Superior temporal gyrus (tissue), 1 donor: ENCODE results near the gene SIL1.
"Not testable (repeated sequence)": the region's sequence is repeated elsewhere in the genome, so short reads cannot be mapped to it uniquely, and the experiment has no call there.

Experiments used
- DNase-seq: peaks from one replicate; pipeline ENCODE4 v3.0.0-alpha.2; 2016; ENCODE audit errors: extremely low spot score

Gene SIL1

DNA sequence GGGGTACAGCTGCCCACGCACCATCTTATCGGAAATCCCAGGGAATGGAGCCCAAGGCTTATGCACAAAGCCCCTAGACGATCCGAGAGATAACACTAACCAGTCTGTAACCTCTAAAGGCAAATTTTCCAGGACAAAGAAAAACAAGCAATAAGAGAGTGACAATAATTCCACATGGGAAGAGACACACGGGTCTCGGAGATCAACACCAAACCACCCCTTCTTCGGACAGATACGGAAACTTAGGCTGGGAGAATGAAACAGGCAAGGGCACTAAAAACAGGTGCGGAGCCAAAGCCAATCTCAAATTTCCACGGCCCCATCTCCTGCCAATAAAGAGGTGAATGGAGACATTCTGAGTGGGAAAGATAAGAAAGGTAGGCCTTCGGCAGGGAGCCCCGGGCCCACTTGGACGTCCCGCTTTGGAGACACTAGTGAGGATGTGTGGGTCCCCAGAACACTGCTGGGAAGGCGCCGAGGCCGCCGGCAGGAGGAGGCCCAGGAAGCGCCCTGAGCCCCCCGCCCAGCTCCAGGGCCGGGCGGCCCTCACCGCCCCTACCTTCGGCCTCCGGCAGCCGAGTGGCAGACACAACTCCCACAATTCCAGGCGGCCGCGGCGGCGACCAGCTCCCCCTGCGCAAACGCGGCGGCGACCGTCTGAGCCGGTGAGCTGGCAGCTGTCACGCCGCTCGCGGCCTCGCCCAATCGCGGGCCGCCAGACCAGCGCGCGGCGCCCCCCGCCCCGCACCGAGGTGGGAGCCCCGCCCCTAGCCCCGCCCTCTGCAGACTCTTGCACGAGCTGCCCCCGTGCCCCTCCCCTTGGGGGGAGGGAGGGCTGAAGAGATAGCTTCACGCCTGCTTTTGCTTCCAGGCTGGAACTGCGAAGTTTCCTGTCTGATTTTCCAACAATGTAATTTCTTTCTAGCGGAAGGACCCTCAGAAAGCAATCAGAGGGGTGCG is at the start of gene SIL1:
SIL1 (minus strand) TSS at position 659 of the 960 bp plus-strand sequence. CDS start 70,525 bp downstream, outside the sequence.
- peak; percentile 89 for DNase-seq

DNA sequence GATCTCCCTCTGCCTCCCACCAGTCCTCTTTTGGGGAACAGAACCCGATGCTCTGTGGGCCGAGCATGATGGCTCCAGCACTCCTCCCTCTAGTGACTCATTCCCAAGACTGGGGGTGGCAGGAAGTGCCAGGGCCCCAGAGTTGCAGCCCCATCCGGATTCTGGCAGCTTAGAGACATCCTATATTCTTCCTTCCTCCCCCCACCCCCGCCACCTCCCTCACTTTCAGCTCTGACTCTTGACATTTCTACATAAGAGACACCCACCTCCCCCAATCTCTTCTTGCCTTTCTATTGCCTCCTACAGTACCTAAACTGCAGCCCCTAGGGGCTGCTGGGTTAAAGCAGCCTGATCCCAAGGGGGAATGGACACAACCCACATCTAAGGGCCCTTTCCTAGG is 48.2 kb upstream of the SIL1 start:
- DNase-seq: no peak

DNA sequence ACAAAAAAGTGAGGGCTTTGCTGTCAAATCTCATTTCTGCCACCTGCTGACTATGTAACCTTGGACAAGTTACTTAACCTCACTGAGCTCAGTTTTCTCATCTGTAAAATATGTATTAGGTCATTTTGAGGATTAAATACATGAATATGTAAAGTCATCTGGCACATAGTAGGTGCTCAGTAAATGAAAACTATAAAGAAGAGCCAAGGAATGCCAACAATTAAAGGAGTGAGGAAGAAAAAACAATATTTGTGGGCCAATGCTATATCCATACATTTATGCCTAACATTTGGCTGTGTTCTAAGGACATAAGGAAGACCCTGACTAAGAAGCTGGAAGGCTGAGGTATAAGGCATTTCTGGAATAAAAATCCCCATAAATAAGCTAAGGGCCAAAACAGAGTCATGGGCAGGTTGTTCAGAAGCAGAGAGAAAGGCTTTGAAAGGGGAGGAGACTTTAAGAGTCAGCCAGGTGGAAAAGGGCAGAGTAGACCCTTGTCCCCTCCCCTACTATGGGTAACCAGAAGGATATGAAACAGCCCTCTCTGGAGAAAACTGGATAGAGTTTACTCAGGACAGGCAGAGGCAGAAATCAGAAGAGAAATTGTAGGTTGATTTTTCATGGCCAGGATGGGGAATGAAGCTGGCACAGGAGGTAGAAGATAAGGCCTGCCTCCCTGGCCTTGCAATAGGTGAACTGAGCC is 47.6 kb upstream of the SIL1 start:
- DNase-seq: no peak

DNA sequence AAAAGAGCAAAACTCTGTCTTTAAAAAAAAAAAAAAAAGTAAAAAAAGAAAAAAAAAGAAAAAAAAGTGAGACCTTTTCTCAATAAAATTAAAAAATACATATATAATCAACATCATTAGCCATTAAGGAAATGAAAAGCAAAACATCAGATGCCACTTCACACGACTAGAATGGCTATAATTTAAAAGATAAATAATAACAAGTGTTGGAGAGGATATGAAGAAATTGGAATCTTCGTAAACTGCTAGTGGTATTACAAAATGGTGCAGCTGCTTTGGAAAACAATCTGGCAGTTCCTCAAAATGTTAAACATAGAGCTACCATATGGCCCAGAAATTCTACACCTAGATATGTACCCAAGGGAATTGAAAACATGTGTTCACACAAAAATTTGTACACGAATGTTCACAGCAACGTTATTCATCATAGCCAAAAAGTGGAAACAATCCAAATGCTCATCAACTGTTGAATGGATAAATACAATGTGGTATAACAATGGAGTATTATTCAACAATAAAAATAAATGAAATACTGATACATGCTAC is 45.3 kb upstream of the SIL1 start:
- no peak for DNase-seq

DNA sequence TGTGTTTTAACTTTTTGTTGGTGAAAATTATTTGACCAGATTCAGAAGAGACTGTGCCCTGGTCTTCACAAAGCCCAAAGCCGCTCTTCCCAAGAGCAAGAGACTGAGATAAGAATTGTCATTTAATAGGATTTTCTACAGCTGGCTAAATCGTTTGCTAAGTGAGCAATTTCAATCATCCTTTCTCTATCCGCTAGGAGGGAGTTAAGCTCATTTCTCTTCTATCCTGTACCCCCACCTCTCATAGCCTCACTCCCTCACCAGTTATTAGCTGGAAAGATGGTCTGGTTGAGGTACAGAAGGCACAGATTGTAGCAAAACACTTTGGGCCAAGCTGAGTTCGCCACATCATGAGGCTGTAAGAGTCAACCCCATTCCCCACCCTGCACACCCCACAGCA is 43.0 kb upstream of the SIL1 start:
- DNase-seq: no peak

DNA sequence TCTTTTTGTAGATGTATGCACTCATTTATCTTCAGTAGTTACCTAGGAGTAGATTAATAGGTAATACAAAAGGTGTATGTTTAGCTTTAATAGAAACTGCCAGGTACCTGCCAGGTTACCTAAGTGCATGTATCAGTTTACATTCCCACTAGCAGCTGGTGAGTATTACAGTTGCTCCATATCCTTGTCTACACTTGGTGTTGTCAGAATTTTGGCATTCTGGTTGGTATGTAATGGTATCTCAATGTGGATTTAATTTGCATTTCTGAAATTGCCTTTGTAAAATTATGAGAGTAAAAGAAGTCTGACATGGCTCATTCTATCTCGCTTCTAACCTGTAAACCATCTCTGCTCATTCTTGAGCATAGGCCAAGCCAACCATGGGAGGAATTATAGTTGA is 38.3 kb upstream of the SIL1 start:
- no peak for DNase-seq

DNA sequence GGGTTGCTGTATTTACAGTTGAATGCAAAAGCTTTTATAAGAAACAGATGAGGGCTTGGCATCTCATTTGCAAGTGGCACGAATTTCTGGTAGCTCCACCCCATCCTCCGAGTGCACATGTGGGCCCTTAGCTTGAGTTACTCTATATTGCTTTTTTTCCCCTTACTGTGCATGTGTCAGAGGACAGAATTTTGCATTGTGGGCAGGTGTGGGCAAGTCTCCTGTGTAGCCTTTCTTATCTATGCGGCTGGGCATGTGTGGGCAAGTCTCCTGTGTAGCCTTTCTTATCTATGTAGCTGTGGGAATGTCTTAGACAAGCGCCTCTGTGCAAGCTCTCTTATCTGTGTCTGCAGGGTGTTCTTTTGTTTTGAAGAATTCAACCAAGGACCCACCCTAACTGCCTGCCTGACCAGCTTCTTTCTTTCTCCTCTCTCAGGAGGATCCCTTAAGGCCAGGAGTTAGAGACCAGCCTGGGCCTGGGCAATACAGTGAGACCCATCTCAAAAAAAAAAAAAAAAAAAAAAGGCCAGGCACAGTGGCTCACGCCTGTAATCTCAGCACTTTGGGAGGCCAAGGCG is 34.1 kb upstream of the SIL1 start:
- DNase-seq: no peak

DNA sequence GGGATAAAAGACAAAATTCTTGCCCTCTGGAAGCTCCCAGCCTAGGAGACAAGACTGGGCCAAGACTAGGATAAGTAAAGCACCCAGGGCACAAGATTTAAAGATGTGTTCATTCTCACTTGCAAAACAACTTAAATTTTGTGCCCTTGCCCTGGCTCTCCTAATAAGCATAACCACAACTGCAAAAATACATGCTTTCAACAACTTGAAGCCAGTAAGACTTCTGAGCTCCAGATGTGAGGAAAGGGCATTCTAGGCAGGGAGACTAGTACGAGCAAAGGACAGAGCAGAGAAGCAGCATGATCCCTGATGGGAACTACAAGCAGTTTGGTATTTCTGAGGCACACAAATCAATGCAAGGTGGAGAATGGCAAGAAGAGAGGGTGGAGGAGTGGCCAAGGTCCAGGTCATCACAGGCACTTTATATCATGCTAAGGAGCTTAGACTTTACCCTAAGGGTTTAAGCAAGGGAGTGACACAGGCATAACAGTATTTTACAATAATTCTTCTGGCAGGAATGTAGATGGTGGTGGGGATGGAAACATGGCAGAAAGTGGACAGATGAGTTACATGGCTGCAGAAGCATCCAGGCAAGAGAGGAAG is 30.1 kb upstream of the SIL1 start:
- DNase-seq: no peak

DNA sequence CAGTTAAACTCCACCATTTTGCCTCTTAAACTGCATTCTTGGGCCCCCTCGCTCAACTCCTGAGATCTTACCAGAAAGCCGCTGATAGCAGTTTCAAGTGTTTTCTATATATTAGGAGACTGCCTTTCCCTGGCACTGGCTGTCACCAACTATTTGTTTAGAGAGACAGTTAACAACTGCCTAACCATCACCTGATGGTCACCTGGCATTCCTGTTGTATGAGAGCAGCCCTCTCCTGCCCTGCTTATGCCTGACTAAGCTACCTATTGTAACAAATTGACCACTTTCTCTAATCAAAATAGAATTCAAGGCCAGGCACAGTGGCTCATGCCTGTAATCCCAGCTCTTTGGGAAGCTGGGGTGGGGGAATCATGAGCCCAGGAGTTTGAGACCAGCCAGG is 28.0 kb upstream of the SIL1 start:
- no peak for DNase-seq

DNA sequence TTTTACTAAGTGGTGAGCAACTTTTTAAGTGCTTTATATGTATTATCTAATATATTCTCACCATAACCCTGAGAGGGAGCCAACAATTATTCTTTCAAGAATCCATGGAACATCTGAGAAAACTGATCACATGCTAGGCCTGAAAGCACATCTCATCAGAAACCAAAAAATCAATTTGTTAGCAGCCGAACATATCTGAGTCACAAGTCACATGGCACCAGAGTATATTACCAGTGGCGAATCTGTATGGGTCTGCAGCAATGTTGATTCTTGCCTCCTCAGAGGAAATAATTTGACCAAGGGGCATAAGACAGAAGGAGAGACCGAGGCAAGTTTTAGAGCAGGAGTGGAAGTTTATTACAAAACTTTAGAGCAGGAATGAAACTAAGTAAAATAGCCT is 25.3 kb upstream of the SIL1 start:
- DNase-seq: no peak

DNA sequence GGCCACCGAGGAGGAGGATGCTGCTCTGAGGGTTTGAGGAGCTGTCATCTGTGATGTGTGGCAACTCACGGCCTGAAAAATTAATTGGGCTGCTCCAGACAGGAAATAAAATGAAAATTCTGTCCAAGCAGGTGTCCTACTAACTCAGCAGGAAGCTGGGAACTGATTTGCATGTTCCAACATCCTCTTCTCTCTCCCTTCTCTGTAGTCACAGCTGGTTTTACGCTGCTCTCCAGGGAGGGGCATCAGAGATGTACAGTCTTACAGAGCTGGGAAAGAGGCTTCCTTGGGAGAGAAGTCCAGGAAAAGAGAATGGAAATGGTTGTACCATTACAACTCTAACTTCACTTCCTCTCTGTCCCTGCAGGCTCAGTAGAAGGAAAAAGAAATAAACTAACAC is 24.2 kb upstream of the SIL1 start:
- DNase-seq: no peak

DNA sequence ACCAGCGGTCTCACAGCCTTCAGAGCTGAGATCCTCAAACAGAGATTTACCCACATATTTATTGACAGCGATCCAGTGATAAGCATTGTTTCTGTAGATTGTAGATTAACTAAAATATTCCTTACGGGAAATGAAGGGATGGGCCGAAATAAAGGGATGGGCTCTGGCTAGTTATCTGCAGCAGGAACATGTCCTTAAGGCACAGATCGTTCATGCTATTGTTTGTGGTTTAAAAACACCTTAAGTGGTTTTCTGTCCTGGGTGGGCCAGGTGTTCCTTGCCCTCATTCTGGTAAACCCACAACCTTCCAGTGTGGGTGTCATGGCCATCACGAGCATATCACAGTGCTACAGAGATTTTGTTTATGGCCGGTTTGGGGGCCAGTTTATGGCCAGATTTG is 19.9 kb upstream of the SIL1 start:
- DNase-seq: not testable (repeated sequence)

DNA sequence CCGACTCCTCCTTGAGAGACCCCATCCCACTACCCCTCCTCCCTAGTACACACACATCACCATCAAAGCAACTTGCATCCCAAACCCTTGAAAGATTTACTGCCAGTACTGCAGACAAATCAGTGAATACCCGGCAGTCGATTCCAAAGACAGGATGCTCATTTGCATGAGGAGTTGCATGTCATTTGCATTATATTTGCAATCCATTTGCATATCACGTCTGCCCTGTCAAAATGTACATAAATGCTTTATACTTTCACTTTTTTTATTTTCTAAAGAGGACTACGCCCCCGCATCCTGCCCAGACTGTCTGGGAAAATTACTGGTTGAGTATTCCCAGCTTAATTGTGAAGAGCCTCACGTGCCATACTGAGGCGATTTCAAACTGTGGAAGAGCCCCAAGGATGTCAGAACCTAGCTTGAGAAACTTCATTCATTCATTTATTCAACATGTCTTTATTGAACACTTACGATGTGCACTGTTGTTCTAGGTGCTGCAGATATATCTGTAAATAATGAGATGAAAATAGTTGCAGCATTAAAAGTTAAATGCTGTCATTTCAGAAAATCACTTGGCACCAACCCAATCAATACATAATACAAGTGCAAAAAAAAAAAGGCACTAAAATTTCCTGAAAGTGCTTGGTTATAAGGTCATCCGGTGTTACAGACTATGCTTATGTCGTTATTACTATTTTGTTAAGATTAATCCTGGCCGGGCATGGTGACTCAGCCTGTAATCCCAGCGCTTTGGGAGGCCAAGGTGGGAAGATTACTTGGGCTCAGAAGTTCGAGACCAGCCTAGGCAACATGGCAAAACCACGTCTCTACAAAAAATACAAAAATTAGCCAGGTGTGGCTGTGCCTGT is 17.2 kb upstream of the SIL1 start:
- DNase-seq: peak; percentile 19

DNA sequence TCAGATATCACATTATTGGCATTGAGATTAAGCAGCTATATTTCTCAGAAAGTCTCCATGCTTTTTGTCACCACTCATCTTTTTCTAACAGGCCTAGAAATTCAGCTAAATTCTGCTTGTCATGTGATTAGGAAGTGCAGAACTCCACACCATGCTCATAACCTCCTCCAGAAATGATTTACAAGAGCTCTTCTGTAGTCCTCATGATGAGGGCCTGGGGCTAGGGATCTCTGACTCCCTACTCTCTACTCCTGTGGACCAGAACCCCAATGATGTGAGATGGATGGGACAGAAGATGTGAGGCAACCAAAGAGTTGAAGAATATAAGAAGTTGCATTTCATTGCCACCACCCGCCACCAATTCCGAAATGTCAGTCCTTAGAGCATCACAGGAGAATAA is 16.5 kb upstream of the SIL1 start:
- DNase-seq: no peak

DNA sequence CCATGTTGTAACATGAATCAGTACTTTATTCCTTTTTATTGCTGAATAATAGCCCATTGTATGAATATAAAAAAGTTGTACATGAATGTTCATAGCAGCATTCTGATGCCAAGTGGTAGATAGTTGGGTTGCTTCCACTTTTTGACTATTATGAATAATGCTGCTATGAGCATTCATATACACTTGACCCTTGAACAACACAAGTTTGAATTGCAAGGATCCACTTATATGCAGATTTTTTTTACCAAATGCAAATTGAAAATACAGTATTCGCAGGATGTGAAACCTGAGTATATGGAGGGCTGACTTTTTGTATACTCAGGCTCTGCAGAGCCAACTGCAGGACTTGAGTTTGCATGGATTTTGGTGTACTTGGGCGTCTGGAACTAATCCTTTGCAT is 14.7 kb upstream of the SIL1 start:
- peak; percentile 1 for DNase-seq

DNA sequence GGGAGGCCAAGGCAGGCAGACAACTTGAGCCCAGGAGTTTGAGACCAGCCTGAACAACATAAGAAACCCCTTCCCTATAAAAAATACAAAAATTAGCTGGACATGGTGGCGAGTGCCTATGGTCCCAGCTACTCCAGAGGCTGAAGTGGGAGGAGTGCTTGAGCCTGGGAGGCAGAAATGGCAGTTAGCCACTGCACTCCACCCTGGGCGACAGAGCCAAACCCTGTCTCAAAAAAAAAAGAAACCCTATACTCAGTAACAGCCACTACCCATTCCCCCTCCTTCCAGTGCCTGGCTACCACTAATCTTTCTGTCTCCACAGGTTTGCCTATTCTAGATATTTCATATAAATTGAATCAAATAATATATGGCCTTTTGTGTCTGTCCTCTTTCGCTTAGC is 14.3 kb upstream of the SIL1 start:
- no peak for DNase-seq

DNA sequence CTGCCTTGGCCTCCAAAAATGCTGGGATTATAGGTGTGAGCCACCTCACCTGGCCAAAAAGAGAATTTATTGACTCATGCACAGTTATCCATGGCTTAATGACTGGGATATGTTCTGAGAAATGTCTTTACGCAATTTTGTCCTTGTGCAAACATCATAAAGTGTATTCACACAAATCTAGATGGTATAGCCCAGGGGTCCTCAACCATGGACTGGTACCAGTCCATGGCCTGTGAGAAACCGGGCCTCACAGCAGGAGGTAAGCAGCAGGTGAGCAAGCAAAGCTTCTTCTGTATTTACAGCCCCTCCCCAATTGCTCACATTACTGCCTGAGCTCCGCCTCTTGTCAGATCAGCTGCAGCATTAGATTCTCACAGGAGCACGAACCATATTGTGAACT is 12.4 kb upstream of the SIL1 start:
- DNase-seq: no peak

DNA sequence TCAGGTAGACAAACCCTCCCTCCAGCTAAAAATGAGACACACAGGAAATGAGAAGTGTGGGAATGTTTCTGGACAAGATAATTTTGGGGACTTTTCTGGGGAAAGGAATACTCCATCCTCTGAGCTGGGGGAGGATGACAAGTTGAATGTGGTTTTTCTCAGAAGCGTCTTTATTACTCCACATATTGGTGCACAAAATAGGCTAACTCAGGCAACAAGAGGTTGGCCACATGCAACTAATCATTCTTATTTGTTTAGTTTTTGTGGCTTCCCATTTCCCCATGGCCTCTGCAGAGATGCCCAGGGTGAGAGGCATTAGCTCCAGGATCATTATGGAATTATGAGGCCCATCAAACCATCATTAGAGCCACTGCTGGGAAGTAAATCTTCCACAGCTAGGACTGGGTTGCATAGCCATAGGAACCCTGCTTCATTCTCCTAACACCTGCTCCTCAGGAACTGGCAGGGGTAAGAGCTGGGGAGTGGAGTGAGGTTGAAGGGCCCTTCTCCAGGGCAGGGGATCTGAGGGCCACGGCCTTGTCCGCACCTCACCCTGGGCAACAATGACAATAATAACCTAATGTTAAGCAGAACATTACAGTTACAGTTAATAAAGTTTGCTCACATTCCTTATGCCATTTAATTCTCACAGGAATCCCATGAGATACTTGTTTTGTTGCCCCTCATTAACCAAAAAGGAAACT is 9.3 kb upstream of the SIL1 start:
- no peak for DNase-seq

DNA sequence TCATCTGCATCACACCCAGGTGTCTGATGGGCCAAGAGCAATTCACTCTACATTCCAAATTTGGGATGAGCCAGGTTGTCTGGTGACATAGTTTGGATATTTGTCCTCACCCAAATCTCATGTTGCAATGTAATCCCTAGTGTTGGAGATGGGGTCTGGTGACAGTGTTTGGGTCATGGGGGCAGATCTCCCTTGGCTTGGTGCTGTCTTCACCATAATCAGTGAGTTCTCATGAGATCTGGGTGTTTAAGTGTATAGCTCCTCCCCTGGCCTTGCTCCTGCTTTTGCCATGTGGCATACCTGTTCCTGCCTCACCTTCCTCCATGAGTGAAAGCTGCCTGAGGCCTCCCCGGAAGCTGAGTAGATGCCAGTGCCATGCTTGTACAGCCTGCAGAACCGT is 7.4 kb upstream of the SIL1 start:
- DNase-seq: no peak

DNA sequence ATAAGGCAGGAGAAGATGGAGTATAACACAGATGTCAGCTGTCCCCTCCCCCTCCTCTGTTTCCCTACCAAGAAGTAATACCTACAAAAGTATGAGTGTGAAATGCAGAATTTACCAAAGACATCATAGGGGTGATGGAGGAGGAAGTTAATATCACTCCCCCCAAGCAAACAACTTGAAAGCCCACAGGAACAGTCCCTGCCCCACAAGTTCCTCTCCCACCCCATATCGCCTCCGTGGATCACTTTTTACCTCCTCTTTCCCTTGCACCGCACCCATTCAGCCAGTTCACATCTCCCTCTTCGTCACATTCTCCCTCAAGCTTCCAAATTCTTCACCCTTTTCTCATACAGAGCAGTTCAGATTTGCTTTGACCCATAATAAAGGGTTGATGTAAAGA is 7.0 kb upstream of the SIL1 start:
- no peak for DNase-seq
